Transverse colon (tissue), 4 donors: ENCODE data around the gene CACNA2D1. TPM values are rescaled to one million over a fixed set of nuclear protein-coding genes. Genes with fewer than 3 reads are reported as not detected.

Experiments used
- DNase-seq: peaks from one replicate; pipeline ENCODE4 v3.0.0-alpha.2; 2019
- H3K27ac ChIP-seq, 4 donors: fragments of 200-600 bp; sonication (generic); 2 replicates each; pipeline ENCODE4 v1.5.1; 2016 to 2018; ENCODE audit warnings: inconsistent platforms in 4 of 4
- H3K27me3 ChIP-seq: fragments of 200-600 bp; sonication (generic); 2 replicates; pipeline ENCODE4 v1.5.1; 2017; ENCODE audit warnings: inconsistent platforms
- H3K36me3 ChIP-seq, 4 donors: fragments of 200-600 bp; sonication (generic); 2 replicates each; pipeline ENCODE4 v1.5.1; 2017 to 2019; ENCODE audit warnings: inconsistent platforms in 4 of 4
- H3K4me1 ChIP-seq, 4 donors: fragments of 200-600 bp; sonication (generic); 2 replicates each; pipeline ENCODE4 v1.5.1; 2017 to 2020; ENCODE audit warnings: inconsistent platforms in 4 of 4
- H3K4me3 ChIP-seq, 4 donors: fragments of 200-600 bp; sonication (generic); 1 replicate in 1 of 4; 2 replicates in 3 of 4; pipeline versions ENCODE4 v1.5.1 to v1.6.1; 2017 to 2019; ENCODE audit warnings: inconsistent platforms in 4 of 4
- H3K9me3 ChIP-seq, 2 donors: fragments of 200-600 bp; sonication (generic); 2 replicates each; pipeline ENCODE4 v1.5.1; 2017 to 2019; ENCODE audit warnings: inconsistent platforms in 2 of 2
- CTCF ChIP-seq, 5 experiments: fragments of 200-600 bp in 3 of 5; fragments of 450-650 bp in 2 of 5; sonication (generic) in 3 of 5; IDR thresholded peaks; 1 replicate in 2 of 5; 2 replicates in 3 of 5; pipeline ENCODE4 v1.5.1; 2016 to 2017; ENCODE audit warnings: antibody characterized with exemption in 5 of 5, inconsistent platforms in 3 of 5, mild to moderate bottlenecking in 2 of 5, moderate library complexity in 1 of 5
- EP300 ChIP-seq: sonication (generic); formaldehyde crosslinking; IDR thresholded peaks from one replicate; pipeline ENCODE4 v1.6.1; 2017; ENCODE audit warnings: antibody characterized with exemption, low read depth
- POLR2A ChIP-seq: fragments of 450-650 bp; IDR thresholded peaks from one replicate; pipeline ENCODE4 v1.6.1; 2016; ENCODE audit warnings: antibody characterized with exemption, mild to moderate bottlenecking, moderate library complexity
- POLR2AphosphoS5 ChIP-seq, 3 donors: sonication (generic); formaldehyde crosslinking; IDR thresholded peaks; one replicate each; pipeline ENCODE4 v1.6.1; 2016; ENCODE audit warnings: antibody characterized with exemption in 3 of 3
- WGBS, 2 donors: methylation state at CpG; one replicate each; pipeline ENCODE4 v1.1.5; 2018; ENCODE audit warnings: low coverage in 1 of 2; 5-methylcytosine and 5-hydroxymethylcytosine counted together
- in situ Hi-C, 4 donors: fragments of 200-750 bp; cut with MboI; loops; one replicate each; pipeline versions ENCODE4 v1.15.0 to v1.15.1; 2017; ENCODE audit warnings: low sequenced_read_pairs in 3 of 4, low pct_ligation_motif_present in 1 of 4, low pct_unique_long_range_greater_than_20kb in 1 of 4
- intact Hi-C: fragments of 100-400 bp; cut with DNase I; formaldehyde crosslinking; loops from one replicate; pipeline ENCODE4 v1.15.1; 2023; ENCODE audit warnings: low total_unique reads
- total RNA-seq, 4 donors: library from RNA; depleted of rRNA; stranded (reverse); fragments of >200 nt; gene quantifications; one replicate each; pipeline ENCODE4 v1.1.0, GENCODE V29; 2016

CACNA2D1 gene
- total RNA-seq, 4 donors from 2014 or later: 11.0 to 126 (median 22.9) TPM

GRCh38 chr7:82156168-82156567 is 287.4 kb downstream of the CACNA2D1 start:
- Histone ChIP-seq H3K36me3 (no peaks in the 10 kb centered on the region), H3K9me3 (no peaks in the 10 kb centered on the region), H3K27ac (no peak overlapping the region), H3K27me3 (no peaks in the 10 kb centered on the region), H3K4me1 (no peaks in the 10 kb centered on the region), H3K4me3 (no peak overlapping the region)
- TF ChIP-seq POLR2A (no peak), CTCF (IDR thresholded peaks at IDR 0.05) (no peak)
- DNase-seq: no peak
- in situ Hi-C loops (no loop called here), intact Hi-C loops (no loop called here)
- 39 to 40% methylated on average over 3 of the region's 3 CpGs for WGBS, 2 donors

GRCh38 chr7:82154728-82155127 is 288.8 kb downstream of the CACNA2D1 start:
- in situ Hi-C loops: no loop called here
- Histone ChIP-seq H3K9me3 (no peaks in the 10 kb centered on the region), H3K4me3 (no peak overlapping the region), H3K36me3 (no peaks in the 10 kb centered on the region), H3K4me1 (no peaks in the 10 kb centered on the region), H3K27me3 (no peaks in the 10 kb centered on the region), H3K27ac (no peak overlapping the region)
- TF ChIP-seq CTCF (IDR thresholded peaks at IDR 0.05) (no peak), POLR2AphosphoS5 (IDR thresholded peaks at IDR 0.05) (no peak), EP300 (no peak), POLR2A (no peak)
- DNase-seq: no peak
- intact Hi-C loops: no loop called here
- 57 to 76% methylated on average over 2 of the region's 2 CpGs for WGBS, 2 donors

GRCh38 chr7:82153776-82154175 is 289.8 kb downstream of the CACNA2D1 start:
- H3K36me3 ChIP-seq: no peaks in the 10 kb centered on the region
- H3K27me3 ChIP-seq: no peaks in the 10 kb centered on the region
- intact Hi-C loops (no loop called here), in situ Hi-C loops (no loop called here)
- TF ChIP-seq POLR2AphosphoS5 (IDR thresholded peaks at IDR 0.05) (no peak), CTCF (IDR thresholded peaks at IDR 0.05) (no peak), POLR2A (no peak), EP300 (no peak)
- H3K4me1 ChIP-seq: no peaks in the 10 kb centered on the region
- H3K27ac ChIP-seq: no peak overlapping the region
- no peak for DNase-seq
- 56 to 63% methylated on average over 2 of the region's 2 CpGs for WGBS, 2 donors
- H3K4me3 ChIP-seq: no peak overlapping the region
- H3K9me3 ChIP-seq: no peaks in the 10 kb centered on the region

GRCh38 chr7:82152858-82153257 is 290.7 kb downstream of the CACNA2D1 start:
- Histone ChIP-seq H3K27ac (no peak overlapping the region), H3K27me3 (no peaks in the 10 kb centered on the region), H3K36me3 (no peaks in the 10 kb centered on the region), H3K4me1 (no peaks in the 10 kb centered on the region), H3K9me3 (no peaks in the 10 kb centered on the region), H3K4me3 (no peak overlapping the region)
- TF ChIP-seq CTCF (IDR thresholded peaks at IDR 0.05): no peak
- TF ChIP-seq POLR2A: no peak
- intact Hi-C loops: no loop called here
- in situ Hi-C loops: no loop called here
- no peak for DNase-seq
- 90 to 93% methylated on average over 1 of the region's 1 CpG for WGBS, 2 donors
